ENCODE results near the gene C14orf180. TPM values are rescaled to one million over a fixed set of nuclear protein-coding genes. Genes with fewer than 3 reads are reported as not detected.

Gene C14orf180
- polyA plus RNA-seq, 2 of the 4 experiments (the other 2 are of a cell fraction): not detected

DNA sequence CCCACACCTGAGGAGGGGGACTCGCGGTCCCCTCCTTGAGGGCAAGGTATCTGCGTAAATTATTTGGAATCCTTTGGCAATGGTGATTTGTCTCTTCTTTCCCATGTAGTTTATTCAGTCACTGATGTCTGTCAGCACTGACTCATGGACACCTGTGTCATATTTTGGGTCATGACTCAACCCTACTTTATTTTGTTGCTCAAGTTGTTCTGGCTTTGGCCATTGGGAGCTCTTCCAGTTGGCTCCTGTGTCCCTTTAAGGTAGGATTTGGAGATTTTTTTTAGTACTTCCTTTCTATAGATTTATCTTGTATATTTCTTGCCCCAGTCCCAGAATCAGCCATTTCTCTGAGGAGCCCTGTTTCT is 47.4 kb upstream of the C14orf180 start:
- DNase-seq (ENCODE audit: low read depth in 1 of 2, low spot score in 1 of 2) (no peak), FAIRE-seq (no peak), ATAC-seq (no peak)
- ChIA-PET POLR2A (no interaction called here), CTCF (interaction anchor here (1.1 kb wide), 1 partner anchor 31 kb away, joined by 3 read pairs; no protein-coding TSS in a partner anchor)
- 41% methylated on average over 3 of the region's 3 CpGs for WGBS (ENCODE audit: missing lambda C conversion rate)
- Histone ChIP-seq H3K9me3 (peaks cover 24% of the 10 kb centered on the region), H3K27ac (no peak overlapping the region), H3K4me1 (peaks cover under 1% of the 10 kb centered on the region; the same call in 1 of the 3 replicates), H3K4me3 (no peak overlapping the region), H3K4me2 (no peak overlapping the region)
- TF ChIP-seq BHLHE40 (IDR thresholded peaks at IDR 0.05; ENCODE audit: low read depth, low read length) (no peak), SMC3 (IDR thresholded peaks at IDR 0.05) (no peak)

DNA sequence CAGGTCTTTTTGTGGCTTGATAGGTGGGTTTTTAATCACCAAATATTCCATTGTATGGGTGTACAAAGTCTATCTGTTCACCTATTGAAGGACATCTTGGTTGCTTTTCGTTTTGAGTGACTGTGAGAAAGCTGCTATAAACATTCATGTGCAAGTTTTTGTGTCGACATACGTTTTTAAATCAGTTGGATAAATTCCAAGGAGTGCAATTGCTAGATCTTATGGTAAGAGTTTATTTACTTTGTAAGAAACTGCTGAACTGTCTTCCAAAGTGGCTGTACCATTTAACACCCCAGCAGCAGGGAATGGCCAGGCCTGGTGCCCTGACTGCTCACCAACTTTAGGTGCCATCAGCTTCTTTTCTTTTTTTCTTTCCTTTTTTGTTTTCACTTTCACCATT is 45.5 kb upstream of the C14orf180 start:
- FAIRE-seq (no peak), ATAC-seq (no peak), DNase-seq (ENCODE audit: low read depth in 1 of 2, low spot score in 1 of 2) (no peak)
- Histone ChIP-seq H3K4me1 (peaks cover 7% of the 10 kb centered on the region; the same call in 2 of the 3 replicates), H3K4me2 (no peak overlapping the region), H3K9me3 (peaks cover 12% of the 10 kb centered on the region), H3K27ac (no peak overlapping the region), H3K4me3 (no peak overlapping the region)
- ChIA-PET POLR2A (no interaction called here), CTCF (no interaction called here)
- TF ChIP-seq, protein P1, sequence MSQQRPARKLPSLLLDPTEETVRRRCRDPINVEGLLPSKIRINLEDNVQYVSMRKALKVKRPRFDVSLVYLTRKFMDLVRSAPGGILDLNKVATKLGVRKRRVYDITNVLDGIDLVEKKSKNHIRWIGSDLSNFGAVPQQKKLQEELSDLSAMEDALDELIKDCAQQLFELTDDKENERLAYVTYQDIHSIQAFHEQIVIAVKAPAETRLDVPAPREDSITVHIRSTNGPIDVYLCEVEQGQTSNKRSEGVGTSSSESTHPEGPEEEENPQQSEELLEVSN (IDR thresholded peaks at IDR 0.05; ENCODE audit: borderline replicate concordance, low read depth): no peak
- TF ChIP-seq PHF8 (IDR thresholded peaks at IDR 0.05; ENCODE audit: borderline replicate concordance, low read depth) (no peak), TFCP2L1 (CRISPR knock-in tag; IDR thresholded peaks at IDR 0.05) (no peak), CHD2 (IDR thresholded peaks at IDR 0.05; ENCODE audit: low read length, partially characterized antibody) (no peak), ZSCAN20 (CRISPR knock-in tag; IDR thresholded peaks at IDR 0.05) (no peak), RARB (CRISPR knock-in tag; IDR thresholded peaks at IDR 0.05) (no peak), SREBF2 (IDR thresholded peaks at IDR 0.05) (no peak), MAFK (IDR thresholded peaks at IDR 0.05; ENCODE audit: partially characterized antibody) (no peak), HDAC2 (IDR thresholded peaks at IDR 0.05) (no peak), ZFP36 (IDR thresholded peaks at IDR 0.05; ENCODE audit: borderline replicate concordance, partially characterized antibody) (no peak), ESRRA (IDR thresholded peaks at IDR 0.05; ENCODE audit: borderline replicate concordance, low read length) (no peak)
- TF ChIP-seq, protein P2, sequence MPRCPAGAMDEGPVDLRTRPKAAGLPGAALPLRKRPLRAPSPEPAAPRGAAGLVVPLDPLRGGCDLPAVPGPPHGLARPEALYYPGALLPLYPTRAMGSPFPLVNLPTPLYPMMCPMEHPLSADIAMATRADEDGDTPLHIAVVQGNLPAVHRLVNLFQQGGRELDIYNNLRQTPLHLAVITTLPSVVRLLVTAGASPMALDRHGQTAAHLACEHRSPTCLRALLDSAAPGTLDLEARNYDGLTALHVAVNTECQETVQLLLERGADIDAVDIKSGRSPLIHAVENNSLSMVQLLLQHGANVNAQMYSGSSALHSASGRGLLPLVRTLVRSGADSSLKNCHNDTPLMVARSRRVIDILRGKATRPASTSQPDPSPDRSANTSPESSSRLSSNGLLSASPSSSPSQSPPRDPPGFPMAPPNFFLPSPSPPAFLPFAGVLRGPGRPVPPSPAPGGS (IDR thresholded peaks at IDR 0.05): no peak
- TF ChIP-seq, protein P3, sequence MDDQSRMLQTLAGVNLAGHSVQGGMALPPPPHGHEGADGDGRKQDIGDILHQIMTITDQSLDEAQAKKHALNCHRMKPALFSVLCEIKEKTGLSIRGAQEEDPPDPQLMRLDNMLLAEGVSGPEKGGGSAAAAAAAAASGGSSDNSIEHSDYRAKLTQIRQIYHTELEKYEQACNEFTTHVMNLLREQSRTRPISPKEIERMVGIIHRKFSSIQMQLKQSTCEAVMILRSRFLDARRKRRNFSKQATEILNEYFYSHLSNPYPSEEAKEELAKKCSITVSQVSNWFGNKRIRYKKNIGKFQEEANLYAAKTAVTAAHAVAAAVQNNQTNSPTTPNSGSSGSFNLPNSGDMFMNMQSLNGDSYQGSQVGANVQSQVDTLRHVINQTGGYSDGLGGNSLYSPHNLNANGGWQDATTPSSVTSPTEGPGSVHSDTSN (IDR thresholded peaks at IDR 0.05): no peak
- TF ChIP-seq, protein P4, sequence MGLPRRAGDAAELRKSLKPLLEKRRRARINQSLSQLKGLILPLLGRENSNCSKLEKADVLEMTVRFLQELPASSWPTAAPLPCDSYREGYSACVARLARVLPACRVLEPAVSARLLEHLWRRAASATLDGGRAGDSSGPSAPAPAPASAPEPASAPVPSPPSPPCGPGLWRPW (IDR thresholded peaks at IDR 0.05): no peak
- TF ChIP-seq, protein P5, sequence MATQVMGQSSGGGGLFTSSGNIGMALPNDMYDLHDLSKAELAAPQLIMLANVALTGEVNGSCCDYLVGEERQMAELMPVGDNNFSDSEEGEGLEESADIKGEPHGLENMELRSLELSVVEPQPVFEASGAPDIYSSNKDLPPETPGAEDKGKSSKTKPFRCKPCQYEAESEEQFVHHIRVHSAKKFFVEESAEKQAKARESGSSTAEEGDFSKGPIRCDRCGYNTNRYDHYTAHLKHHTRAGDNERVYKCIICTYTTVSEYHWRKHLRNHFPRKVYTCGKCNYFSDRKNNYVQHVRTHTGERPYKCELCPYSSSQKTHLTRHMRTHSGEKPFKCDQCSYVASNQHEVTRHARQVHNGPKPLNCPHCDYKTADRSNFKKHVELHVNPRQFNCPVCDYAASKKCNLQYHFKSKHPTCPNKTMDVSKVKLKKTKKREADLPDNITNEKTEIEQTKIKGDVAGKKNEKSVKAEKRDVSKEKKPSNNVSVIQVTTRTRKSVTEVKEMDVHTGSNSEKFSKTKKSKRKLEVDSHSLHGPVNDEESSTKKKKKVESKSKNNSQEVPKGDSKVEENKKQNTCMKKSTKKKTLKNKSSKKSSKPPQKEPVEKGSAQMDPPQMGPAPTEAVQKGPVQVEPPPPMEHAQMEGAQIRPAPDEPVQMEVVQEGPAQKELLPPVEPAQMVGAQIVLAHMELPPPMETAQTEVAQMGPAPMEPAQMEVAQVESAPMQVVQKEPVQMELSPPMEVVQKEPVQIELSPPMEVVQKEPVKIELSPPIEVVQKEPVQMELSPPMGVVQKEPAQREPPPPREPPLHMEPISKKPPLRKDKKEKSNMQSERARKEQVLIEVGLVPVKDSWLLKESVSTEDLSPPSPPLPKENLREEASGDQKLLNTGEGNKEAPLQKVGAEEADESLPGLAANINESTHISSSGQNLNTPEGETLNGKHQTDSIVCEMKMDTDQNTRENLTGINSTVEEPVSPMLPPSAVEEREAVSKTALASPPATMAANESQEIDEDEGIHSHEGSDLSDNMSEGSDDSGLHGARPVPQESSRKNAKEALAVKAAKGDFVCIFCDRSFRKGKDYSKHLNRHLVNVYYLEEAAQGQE (IDR thresholded peaks at IDR 0.05): no peak
- 10% methylated on average over 3 of the region's 3 CpGs for WGBS (ENCODE audit: missing lambda C conversion rate)
